ENCODE results near the gene CAMK1D. TPM values are rescaled to one million over a fixed set of nuclear protein-coding genes. Genes with fewer than 3 reads are reported as not detected.

CAMK1D gene
- total and polyA plus RNA-seq, 2 of the 4 experiments (the other 2 are of a cell fraction) = 5.0 to 5.3 TPM

DNA sequence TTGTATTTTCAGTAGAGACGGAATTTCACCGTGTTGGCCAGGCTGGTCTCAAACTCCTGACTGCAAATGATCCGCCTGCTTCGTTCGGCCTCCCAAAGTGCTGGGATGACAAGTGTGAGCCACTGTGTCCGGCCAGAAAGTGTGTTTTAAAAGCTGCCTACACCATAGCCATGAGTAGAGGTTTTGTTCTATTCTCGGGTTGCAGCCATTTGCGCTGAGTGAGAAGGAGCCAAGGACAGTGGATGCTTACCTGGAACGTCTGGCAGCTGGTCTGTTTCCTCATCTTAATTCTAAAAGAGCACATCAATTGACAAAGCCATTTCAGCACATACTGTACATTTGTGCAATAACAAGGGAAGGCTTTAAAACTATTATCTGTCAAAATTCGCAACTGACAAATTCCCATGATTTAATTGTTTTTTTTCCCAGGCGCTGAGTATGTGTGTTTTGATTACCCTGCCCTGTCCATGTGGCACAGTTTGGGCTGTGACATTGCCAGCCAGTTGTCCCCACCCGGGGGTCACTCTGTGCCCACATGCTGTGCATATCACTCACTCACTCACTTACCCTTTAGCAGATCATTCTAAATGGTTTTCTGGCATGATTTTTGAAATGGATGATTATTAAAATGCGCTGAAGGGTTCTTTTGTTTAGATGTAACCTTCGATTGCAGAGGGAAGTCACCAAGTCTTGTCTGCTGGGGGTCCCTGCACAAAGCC is 400.6 kb downstream of the CAMK1D start:
- Histone ChIP-seq H3K4me1 (ENCODE audit: control insufficient read depth, insufficient read depth, low read length) (no peaks in the 10 kb centered on the region), H3K4ac (ENCODE audit: low read depth, low read length) (no peak overlapping the region), H3K9me3 (ENCODE audit: control insufficient read depth, insufficient read depth, low read length) (no peaks in the 10 kb centered on the region), H4K20me1 (ENCODE audit: insufficient read depth, low read length) (no peaks in the 10 kb centered on the region), H2AK9ac (replicated peaks; ENCODE audit: low read depth, low read length, poor library complexity) (no peak overlapping the region), H2AK5ac (ENCODE audit: low read depth, low read length) (no peak overlapping the region), H3K18ac (ENCODE audit: low read depth, low read length) (no peak overlapping the region), H2AFZ (replicated peaks; ENCODE audit: low read length, poor library complexity) (no peak overlapping the region), H3K27ac (ENCODE audit: insufficient read depth, low read length) (no peak overlapping the region), H3K79me1 (ENCODE audit: low read depth in 1 of 2, low read length in 2 of 2) (no peaks in the 10 kb centered on the region), H2BK15ac (ENCODE audit: low read depth, low read length) (no peak overlapping the region), H3K36me3 (ENCODE audit: control insufficient read depth, insufficient read depth, low read length) (no peaks in the 10 kb centered on the region), H3K14ac (replicated peaks; ENCODE audit: low read depth, low read length) (no peak overlapping the region), H3K9me1 (ENCODE audit: insufficient read depth, low read length) (no peaks in the 10 kb centered on the region), H3K27me3 (ENCODE audit: control insufficient read depth, insufficient read depth, low read length) (peaks cover 5% of the 10 kb centered on the region; the same call in 1 of the 2 replicates), H2BK5ac (ENCODE audit: low read depth, low read length, poor library complexity, severe bottlenecking) (no peak overlapping the region), H3K4me2 (ENCODE audit: low read depth, low read length) (no peak overlapping the region), H2BK120ac (ENCODE audit: low read depth, low read length) (no peak overlapping the region), H3K9ac (ENCODE audit: low read depth, low read length) (no peak overlapping the region), H2BK20ac (ENCODE audit: low read depth, low read length) (no peak overlapping the region), H3K4me3 (ENCODE audit: insufficient read depth, low read depth, low read length) (no peak overlapping the region), H3K56ac (ENCODE audit: extremely low read depth, insufficient read depth, low read length) (no peak overlapping the region), H4K8ac (ENCODE audit: low read depth in 2 of 2, low read length in 2 of 2) (no peak overlapping the region), H4K91ac (ENCODE audit: insufficient read depth, low read depth, low read length) (no peak overlapping the region), H3K23ac (ENCODE audit: low read depth, low read length) (no peak overlapping the region), H4K5ac (ENCODE audit: low read depth, low read length) (no peak overlapping the region)
- dilution Hi-C loops (cut with HindIII; ENCODE audit: low sequenced_read_pairs, unreplicated experiment) = no loop called here
- DNase-seq (no peak), ATAC-seq (ENCODE audit: low read depth) (no peak)
- in situ Hi-C loops (cut with MboI; ENCODE audit: low sequenced_read_pairs) = no loop called here
- 87% methylated on average over 3 of the region's 14 CpGs; no CpG with 5 or more reads in 1 of the 2 experiments for WGBS, 2 experiments (ENCODE audit: extremely low coverage in 2 of 2, insufficient read length in 1 of 2)
- no peak for TF ChIP-seq RFX5 (IDR thresholded peaks at IDR 0.05; ENCODE audit: low read depth, low read length)
- TF ChIP-seq, protein P1, sequence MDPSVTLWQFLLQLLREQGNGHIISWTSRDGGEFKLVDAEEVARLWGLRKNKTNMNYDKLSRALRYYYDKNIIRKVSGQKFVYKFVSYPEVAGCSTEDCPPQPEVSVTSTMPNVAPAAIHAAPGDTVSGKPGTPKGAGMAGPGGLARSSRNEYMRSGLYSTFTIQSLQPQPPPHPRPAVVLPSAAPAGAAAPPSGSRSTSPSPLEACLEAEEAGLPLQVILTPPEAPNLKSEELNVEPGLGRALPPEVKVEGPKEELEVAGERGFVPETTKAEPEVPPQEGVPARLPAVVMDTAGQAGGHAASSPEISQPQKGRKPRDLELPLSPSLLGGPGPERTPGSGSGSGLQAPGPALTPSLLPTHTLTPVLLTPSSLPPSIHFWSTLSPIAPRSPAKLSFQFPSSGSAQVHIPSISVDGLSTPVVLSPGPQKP (IDR thresholded peaks at IDR 0.05; ENCODE audit: borderline replicate concordance, low read depth, low read length) = no peak
- no peak for TF ChIP-seq POLR2A (IDR thresholded peaks at IDR 0.05; ENCODE audit: low read depth, low read length)
- no peak for TF ChIP-seq NFE2L2 (IDR thresholded peaks at IDR 0.05; ENCODE audit: low read depth, low read length)
- TF ChIP-seq, protein P2, sequence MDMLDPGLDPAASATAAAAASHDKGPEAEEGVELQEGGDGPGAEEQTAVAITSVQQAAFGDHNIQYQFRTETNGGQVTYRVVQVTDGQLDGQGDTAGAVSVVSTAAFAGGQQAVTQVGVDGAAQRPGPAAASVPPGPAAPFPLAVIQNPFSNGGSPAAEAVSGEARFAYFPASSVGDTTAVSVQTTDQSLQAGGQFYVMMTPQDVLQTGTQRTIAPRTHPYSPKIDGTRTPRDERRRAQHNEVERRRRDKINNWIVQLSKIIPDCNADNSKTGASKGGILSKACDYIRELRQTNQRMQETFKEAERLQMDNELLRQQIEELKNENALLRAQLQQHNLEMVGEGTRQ (IDR thresholded peaks at IDR 0.05; ENCODE audit: low read depth, low read length) = no peak
- no peak for TF ChIP-seq MAZ (IDR thresholded peaks at IDR 0.05; ENCODE audit: borderline replicate concordance, low read depth, low read length)
- TF ChIP-seq SMC3 (IDR thresholded peaks at IDR 0.05; ENCODE audit: low read depth, low read length) = no peak
- BruUV-seq (replicated peaks) = no TSS peak
- intact Hi-C loops (cut with micrococcal nuclease) = no loop called here
- ChIA-PET POLR2A (ENCODE audit: unreplicated experiment) (no interaction called here), CTCF (no interaction called here)

Data from IMR-90 (cell line).